ENCODE results near the gene PRUNE1. TPM values are rescaled to one million over a fixed set of nuclear protein-coding genes. Genes with fewer than 3 reads are reported as not detected.

PRUNE1 gene
- total and polyA plus RNA-seq, 2 of the 4 experiments (the other 2 are of a cell fraction): 7.9 to 9.4 TPM

DNA sequence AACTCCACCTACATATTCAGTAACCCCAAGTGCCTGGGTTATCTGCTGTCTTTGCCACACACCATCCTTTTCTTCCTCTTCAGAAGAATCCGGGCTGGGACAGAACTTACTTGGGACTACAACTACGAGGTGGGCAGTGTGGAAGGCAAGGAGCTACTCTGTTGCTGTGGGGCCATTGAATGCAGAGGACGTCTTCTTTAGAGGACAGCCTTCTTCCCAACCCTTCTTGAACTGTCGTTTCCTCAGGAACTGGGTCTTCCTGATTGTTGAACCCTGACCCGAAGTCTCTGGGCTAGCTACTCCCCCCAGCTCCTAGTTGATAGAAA is 44.1 kb upstream of the PRUNE1 start (continued):
- TF ChIP-seq, protein P1, sequence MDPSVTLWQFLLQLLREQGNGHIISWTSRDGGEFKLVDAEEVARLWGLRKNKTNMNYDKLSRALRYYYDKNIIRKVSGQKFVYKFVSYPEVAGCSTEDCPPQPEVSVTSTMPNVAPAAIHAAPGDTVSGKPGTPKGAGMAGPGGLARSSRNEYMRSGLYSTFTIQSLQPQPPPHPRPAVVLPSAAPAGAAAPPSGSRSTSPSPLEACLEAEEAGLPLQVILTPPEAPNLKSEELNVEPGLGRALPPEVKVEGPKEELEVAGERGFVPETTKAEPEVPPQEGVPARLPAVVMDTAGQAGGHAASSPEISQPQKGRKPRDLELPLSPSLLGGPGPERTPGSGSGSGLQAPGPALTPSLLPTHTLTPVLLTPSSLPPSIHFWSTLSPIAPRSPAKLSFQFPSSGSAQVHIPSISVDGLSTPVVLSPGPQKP (IDR thresholded peaks at IDR 0.05; ENCODE audit: borderline replicate concordance, low read depth, low read length): no peak
- no peak for TF ChIP-seq SMC3 (IDR thresholded peaks at IDR 0.05; ENCODE audit: low read depth, low read length)

DNA sequence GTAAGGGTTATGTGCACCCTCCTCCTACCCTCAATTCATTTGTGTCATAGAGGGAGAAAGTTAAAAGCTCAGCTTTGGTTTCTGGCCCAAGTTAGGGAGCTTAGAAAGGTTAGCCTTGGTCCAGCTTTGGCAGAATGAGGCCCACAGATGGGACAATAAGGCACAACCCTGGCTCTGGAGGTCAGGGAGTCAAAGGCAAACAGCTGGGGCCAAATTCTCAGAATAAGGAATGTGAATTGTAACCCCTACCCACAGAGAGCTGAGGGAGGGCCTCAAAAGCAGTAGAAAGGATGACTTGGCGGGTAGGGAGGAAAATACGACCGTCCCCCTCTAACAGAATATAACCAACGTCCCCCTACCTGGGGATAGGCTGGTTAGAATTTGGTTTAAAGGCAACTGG is 42.6 kb upstream of the PRUNE1 start:
- Histone ChIP-seq H3K27ac (ENCODE audit: insufficient read depth, low read length) (no peak overlapping the region), H3K14ac (replicated peaks; ENCODE audit: low read depth, low read length) (no peak overlapping the region), H2BK120ac (ENCODE audit: low read depth, low read length) (no peak overlapping the region), H4K91ac (ENCODE audit: insufficient read depth, low read depth, low read length) (no peak overlapping the region), H4K8ac (ENCODE audit: low read depth in 2 of 2, low read length in 2 of 2) (no peak overlapping the region), H3K9ac (ENCODE audit: low read depth, low read length) (no peak overlapping the region), H3K36me3 (ENCODE audit: control insufficient read depth, insufficient read depth, low read length) (peaks cover 75% of the 10 kb centered on the region), H3K4ac (ENCODE audit: low read depth, low read length) (no peak overlapping the region), H3K9me1 (ENCODE audit: insufficient read depth, low read length) (peaks cover 19% of the 10 kb centered on the region), H2BK15ac (ENCODE audit: low read depth, low read length) (no peak overlapping the region), H3K18ac (ENCODE audit: low read depth, low read length) (no peak overlapping the region), H2AFZ (replicated peaks; ENCODE audit: low read length, poor library complexity) (no peak overlapping the region), H4K20me1 (ENCODE audit: insufficient read depth, low read length) (peaks cover 48% of the 10 kb centered on the region), H3K27me3 (ENCODE audit: control insufficient read depth, insufficient read depth, low read length) (no peaks in the 10 kb centered on the region), H2BK5ac (ENCODE audit: low read depth, low read length, poor library complexity, severe bottlenecking) (no peak overlapping the region), H3K4me1 (ENCODE audit: control insufficient read depth, insufficient read depth, low read length) (peaks cover 5% of the 10 kb centered on the region; the same call in 1 of the 2 replicates), H3K4me2 (ENCODE audit: low read depth, low read length) (no peak overlapping the region), H3K23ac (ENCODE audit: low read depth, low read length) (no peak overlapping the region), H2BK20ac (ENCODE audit: low read depth, low read length) (no peak overlapping the region), H2AK9ac (replicated peaks; ENCODE audit: low read depth, low read length, poor library complexity) (no peak overlapping the region), H3K79me1 (ENCODE audit: low read depth in 1 of 2, low read length in 2 of 2) (peaks cover 28 to 62% of the 10 kb centered on the region in 2 experiments), H3K4me3 (ENCODE audit: insufficient read depth, low read depth, low read length) (no peak overlapping the region), H4K5ac (ENCODE audit: low read depth, low read length) (no peak overlapping the region), H2AK5ac (ENCODE audit: low read depth, low read length) (no peak overlapping the region), H3K9me3 (ENCODE audit: control insufficient read depth, insufficient read depth, low read length) (no peaks in the 10 kb centered on the region), H3K56ac (ENCODE audit: extremely low read depth, insufficient read depth, low read length) (no peak overlapping the region)
- DNase-seq (no peak), ATAC-seq (ENCODE audit: low read depth) (no peak)
- no CpG with 5 or more reads among the region's 4 CpGs for WGBS, 2 experiments (ENCODE audit: extremely low coverage in 2 of 2, insufficient read length in 1 of 2)
- ChIA-PET CTCF (no interaction called here), POLR2A (ENCODE audit: unreplicated experiment) (no interaction called here)
- dilution Hi-C loops (cut with HindIII; ENCODE audit: low sequenced_read_pairs, unreplicated experiment): no loop called here
- BruUV-seq (replicated peaks): no TSS peak
- in situ Hi-C loops (cut with MboI; ENCODE audit: low sequenced_read_pairs): no loop called here
- intact Hi-C loops (cut with micrococcal nuclease): no loop called here
- TF ChIP-seq BHLHE40 (IDR thresholded peaks at IDR 0.05; ENCODE audit: low read depth, low read length) (no peak), RAD21 (IDR thresholded peaks at IDR 0.05; ENCODE audit: low read length) (no peak), RCOR1 (IDR thresholded peaks at IDR 0.05; ENCODE audit: insufficient replicate concordance, low read length) (no peak), POLR2A (IDR thresholded peaks at IDR 0.05; ENCODE audit: low read depth, low read length) (no peak), RFX5 (IDR thresholded peaks at IDR 0.05; ENCODE audit: low read depth, low read length) (no peak), MAZ (IDR thresholded peaks at IDR 0.05; ENCODE audit: borderline replicate concordance, low read depth, low read length) (no peak), MXI1 (IDR thresholded peaks at IDR 0.05; ENCODE audit: borderline replicate concordance, low read depth, low read length) (no peak), FOS (IDR thresholded peaks at IDR 0.05; ENCODE audit: low read depth, low read length) (no peak), NFE2L2 (IDR thresholded peaks at IDR 0.05; ENCODE audit: low read depth, low read length) (no peak)
- TF ChIP-seq, protein P1 (IDR thresholded peaks at IDR 0.05; ENCODE audit: borderline replicate concordance, low read depth, low read length): no peak
- TF ChIP-seq, protein P2, sequence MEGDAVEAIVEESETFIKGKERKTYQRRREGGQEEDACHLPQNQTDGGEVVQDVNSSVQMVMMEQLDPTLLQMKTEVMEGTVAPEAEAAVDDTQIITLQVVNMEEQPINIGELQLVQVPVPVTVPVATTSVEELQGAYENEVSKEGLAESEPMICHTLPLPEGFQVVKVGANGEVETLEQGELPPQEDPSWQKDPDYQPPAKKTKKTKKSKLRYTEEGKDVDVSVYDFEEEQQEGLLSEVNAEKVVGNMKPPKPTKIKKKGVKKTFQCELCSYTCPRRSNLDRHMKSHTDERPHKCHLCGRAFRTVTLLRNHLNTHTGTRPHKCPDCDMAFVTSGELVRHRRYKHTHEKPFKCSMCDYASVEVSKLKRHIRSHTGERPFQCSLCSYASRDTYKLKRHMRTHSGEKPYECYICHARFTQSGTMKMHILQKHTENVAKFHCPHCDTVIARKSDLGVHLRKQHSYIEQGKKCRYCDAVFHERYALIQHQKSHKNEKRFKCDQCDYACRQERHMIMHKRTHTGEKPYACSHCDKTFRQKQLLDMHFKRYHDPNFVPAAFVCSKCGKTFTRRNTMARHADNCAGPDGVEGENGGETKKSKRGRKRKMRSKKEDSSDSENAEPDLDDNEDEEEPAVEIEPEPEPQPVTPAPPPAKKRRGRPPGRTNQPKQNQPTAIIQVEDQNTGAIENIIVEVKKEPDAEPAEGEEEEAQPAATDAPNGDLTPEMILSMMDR (conservative IDR thresholded peaks at IDR 0.05; ENCODE audit: low read depth, low read length): no peak
- TF ChIP-seq, protein P3, sequence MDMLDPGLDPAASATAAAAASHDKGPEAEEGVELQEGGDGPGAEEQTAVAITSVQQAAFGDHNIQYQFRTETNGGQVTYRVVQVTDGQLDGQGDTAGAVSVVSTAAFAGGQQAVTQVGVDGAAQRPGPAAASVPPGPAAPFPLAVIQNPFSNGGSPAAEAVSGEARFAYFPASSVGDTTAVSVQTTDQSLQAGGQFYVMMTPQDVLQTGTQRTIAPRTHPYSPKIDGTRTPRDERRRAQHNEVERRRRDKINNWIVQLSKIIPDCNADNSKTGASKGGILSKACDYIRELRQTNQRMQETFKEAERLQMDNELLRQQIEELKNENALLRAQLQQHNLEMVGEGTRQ (IDR thresholded peaks at IDR 0.05; ENCODE audit: low read depth, low read length): no peak

Data from IMR-90 (cell line).